ENCODE data around the gene CDCP1.

DNA sequence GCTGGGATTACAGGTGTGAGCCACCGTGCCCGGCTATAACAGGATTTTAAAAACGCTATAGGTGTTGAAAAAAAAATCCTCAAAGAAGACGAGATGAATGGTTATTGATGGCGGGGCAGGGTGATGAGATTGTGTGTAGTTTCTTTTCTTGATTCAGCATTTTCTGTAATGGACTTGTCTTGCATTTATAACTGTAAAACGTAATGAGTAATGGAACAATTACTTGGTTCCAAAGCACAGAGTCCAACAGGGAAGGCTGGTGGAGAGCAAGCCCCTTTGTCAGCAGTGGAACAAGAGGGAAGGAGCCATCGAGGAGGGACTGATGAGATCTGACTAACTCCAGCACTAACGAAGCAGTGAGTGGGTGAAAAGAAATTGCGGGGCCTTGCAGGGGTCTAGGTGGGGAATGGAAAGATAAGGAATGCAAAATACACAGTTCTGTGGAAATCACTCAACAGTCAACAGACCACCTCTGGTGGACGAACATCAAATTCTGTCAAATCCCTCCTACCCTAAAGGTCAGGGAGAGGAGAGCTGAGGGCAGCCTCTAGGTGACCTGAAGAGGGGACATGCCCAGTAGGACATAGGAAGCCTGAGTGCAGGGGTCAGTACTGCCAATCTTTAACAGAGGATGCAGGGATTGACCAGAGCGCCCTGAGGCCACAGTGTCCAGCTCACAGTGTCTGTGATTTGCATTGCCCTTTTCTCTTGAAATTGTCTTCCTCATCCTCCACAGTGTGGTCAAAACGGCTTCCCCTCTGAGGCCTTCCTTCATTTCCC is 23.1 kb upstream of the CDCP1 start:
- TF ChIP-seq CTCF (IDR thresholded peaks at IDR 0.05) (no peak), POLR2A (IDR thresholded peaks at IDR 0.05) (no peak)
